Measurements from ENCODE around the gene ZNF124. TPM values are rescaled to one million over a fixed set of nuclear protein-coding genes. Genes with fewer than 3 reads are reported as not detected.
A peak's percentile ranks its signal among the peaks of the same experiment; 100 is the strongest.

ZNF124 gene
- total RNA-seq, 1 experiment from 2014 or later = 22.2 TPM

GRCh38 chr1:247193958-247194357 is 22.1 kb upstream of the ZNF124 start:
- Histone ChIP-seq H3F3A (ENCODE audit: low read length, unreplicated experiment) (no peaks in the 10 kb centered on the region), H4K20me1 (ENCODE audit: low read length) (no peaks in the 10 kb centered on the region), H3K9ac (ENCODE audit: low read length) (no peak overlapping the region), H3K4me3 (ENCODE audit: low read length) (no peak overlapping the region; the same call in 1 of the 2 replicates), H3K36me3 (ENCODE audit: low read depth, low read length) (peaks cover 93% of the 10 kb centered on the region), H3K4me2 (ENCODE audit: low read length) (no peak overlapping the region), H3K27ac (ENCODE audit: low read length) (no peak overlapping the region), H3K4me1 (ENCODE audit: insufficient read depth, low read length) (no peaks in the 10 kb centered on the region), H2AFZ (ENCODE audit: low read length) (no peak overlapping the region), H3K9me2 (replicated peaks; ENCODE audit: low read length) (no peaks in the 10 kb centered on the region), H3K27me3 (ENCODE audit: low read length) (no peaks in the 10 kb centered on the region), H3K9me3 (ENCODE audit: low read length) (peaks cover 53% of the 10 kb centered on the region), H3K79me2 (ENCODE audit: low read length) (no peaks in the 10 kb centered on the region)
- TF ChIP-seq EZH2 (IDR thresholded peaks at IDR 0.05; ENCODE audit: low read length, unreplicated experiment) = no peak
- TF ChIP-seq EZH2phosphoT487 (IDR thresholded peaks at IDR 0.05; ENCODE audit: borderline replicate concordance, low read length) = no peak
- TF ChIP-seq CTCF (conservative IDR thresholded peaks at IDR 0.05; ENCODE audit: low read depth, low read length) = no peak
- ChIA-PET CTCF (no interaction called here), POLR2A (ENCODE audit: unreplicated experiment) (no interaction called here)
- DNase-seq (no peak), ATAC-seq (no peak)
- BruUV-seq (replicated peaks) = no TSS peak
- intact Hi-C loops (cut with micrococcal nuclease) = no loop called here

DNA sequence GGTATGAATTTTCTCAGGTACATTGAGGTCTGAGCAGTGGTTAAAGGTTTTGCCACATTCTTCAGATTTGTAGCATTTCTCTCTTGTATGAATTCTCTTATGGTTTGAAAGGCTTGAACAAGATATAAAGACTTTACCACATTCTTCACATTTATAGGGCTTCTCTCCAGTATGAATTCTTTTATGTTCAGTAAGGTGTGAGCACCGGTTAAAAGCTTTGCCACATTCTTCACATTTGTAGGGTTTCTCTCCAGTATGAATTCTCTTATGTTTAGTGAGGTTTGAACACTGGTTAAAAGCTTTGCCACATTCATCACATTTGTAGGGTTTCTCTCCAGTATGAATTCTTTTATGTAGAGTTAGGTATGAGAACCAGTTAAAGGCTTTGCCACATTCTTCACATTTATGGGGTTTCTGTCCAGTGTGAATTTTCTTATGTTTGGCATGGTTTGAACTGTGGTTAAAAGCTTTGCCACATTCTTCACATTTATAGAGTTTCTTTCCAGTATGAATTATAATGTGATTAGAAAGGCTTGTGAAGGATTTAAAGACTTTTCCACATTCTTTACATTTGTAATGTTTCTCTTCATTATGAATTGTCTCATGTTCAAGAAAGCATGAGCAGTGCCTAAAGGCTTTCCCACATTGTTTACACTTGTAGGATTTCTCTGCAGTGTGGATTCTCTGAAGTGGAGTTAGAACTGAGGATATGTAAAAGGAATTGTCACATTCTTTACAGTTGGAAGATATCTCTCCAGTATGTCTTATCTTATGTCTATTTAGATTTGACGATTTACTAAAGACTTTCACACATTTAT is 18.4 kb upstream of the ZNF124 start:
- Histone ChIP-seq H3F3A (ENCODE audit: low read length, unreplicated experiment) (no peaks in the 10 kb centered on the region), H4K20me1 (ENCODE audit: low read length) (no peaks in the 10 kb centered on the region), H2AFZ (ENCODE audit: low read length) (no peak overlapping the region), H3K27me3 (ENCODE audit: low read length) (no peaks in the 10 kb centered on the region), H3K36me3 (ENCODE audit: low read depth, low read length) (peaks cover 80% of the 10 kb centered on the region), H3K4me3 (ENCODE audit: low read length) (no peak overlapping the region; the same call in 1 of the 2 replicates), H3K9me2 (replicated peaks; ENCODE audit: low read length) (no peaks in the 10 kb centered on the region), H3K27ac (ENCODE audit: low read length) (no peak overlapping the region), H3K4me1 (ENCODE audit: insufficient read depth, low read length) (no peaks in the 10 kb centered on the region), H3K9ac (ENCODE audit: low read length) (no peak overlapping the region), H3K79me2 (ENCODE audit: low read length) (no peaks in the 10 kb centered on the region), H3K4me2 (ENCODE audit: low read length) (no peak overlapping the region), H3K9me3 (ENCODE audit: low read length) (peaks cover 64% of the 10 kb centered on the region)
- no peak for DNase-seq
- TF ChIP-seq CTCF (conservative IDR thresholded peaks at IDR 0.05; ENCODE audit: low read depth, low read length) (no peak), EZH2 (IDR thresholded peaks at IDR 0.05; ENCODE audit: low read length, unreplicated experiment) (no peak), EZH2phosphoT487 (IDR thresholded peaks at IDR 0.05; ENCODE audit: borderline replicate concordance, low read length) (no peak)
- ATAC-seq = no peak
- ChIA-PET CTCF (no interaction called here), POLR2A (ENCODE audit: unreplicated experiment) (no interaction called here)
- intact Hi-C loops (cut with micrococcal nuclease) = no loop called here
- TSS peak; percentile 68 for BruUV-seq (replicated peaks)

- DNase-seq = no peak
- no peaks in the 10 kb centered on the region for H3F3A ChIP-seq (ENCODE audit: low read length, unreplicated experiment)
- BruUV-seq (replicated peaks) = no TSS peak
- ATAC-seq = no peak
- no peaks in the 10 kb centered on the region for H3K9me2 ChIP-seq (replicated peaks; ENCODE audit: low read length)
- no peak overlapping the region for H2AFZ ChIP-seq (ENCODE audit: low read length)
- no peak overlapping the region for H3K4me2 ChIP-seq (ENCODE audit: low read length)
- no peak overlapping the region for H3K27ac ChIP-seq (ENCODE audit: low read length)
- H3K9me3 ChIP-seq (ENCODE audit: low read length) = peaks cover 31% of the 10 kb centered on the region
- H3K9ac ChIP-seq (ENCODE audit: low read length) = no peak overlapping the region
- H3K27me3 ChIP-seq (ENCODE audit: low read length) = no peaks in the 10 kb centered on the region
- H3K4me3 ChIP-seq (ENCODE audit: low read length) = no peak overlapping the region
- H3K36me3 ChIP-seq (ENCODE audit: low read depth, low read length) = peaks cover 39% of the 10 kb centered on the region
- H4K20me1 ChIP-seq (ENCODE audit: low read length) = no peaks in the 10 kb centered on the region
- ChIA-PET CTCF (no interaction called here), POLR2A (ENCODE audit: unreplicated experiment) (no interaction called here)
- H3K4me1 ChIP-seq (ENCODE audit: insufficient read depth, low read length) = no peaks in the 10 kb centered on the region
- no peaks in the 10 kb centered on the region for H3K79me2 ChIP-seq (ENCODE audit: low read length)
- TF ChIP-seq EZH2phosphoT487 (IDR thresholded peaks at IDR 0.05; ENCODE audit: borderline replicate concordance, low read length) (no peak), CTCF (conservative IDR thresholded peaks at IDR 0.05; ENCODE audit: low read depth, low read length) (no peak), EZH2 (IDR thresholded peaks at IDR 0.05; ENCODE audit: low read length, unreplicated experiment) (no peak)
- intact Hi-C loops (cut with micrococcal nuclease) = no loop called here
Measured at GRCh38 chr1:247185667-247186066, 13.8 kb upstream of the ZNF124 start.

Measured in PC-3 (cell line).